Measurements from ENCODE around the gene MBNL1.

DNA sequence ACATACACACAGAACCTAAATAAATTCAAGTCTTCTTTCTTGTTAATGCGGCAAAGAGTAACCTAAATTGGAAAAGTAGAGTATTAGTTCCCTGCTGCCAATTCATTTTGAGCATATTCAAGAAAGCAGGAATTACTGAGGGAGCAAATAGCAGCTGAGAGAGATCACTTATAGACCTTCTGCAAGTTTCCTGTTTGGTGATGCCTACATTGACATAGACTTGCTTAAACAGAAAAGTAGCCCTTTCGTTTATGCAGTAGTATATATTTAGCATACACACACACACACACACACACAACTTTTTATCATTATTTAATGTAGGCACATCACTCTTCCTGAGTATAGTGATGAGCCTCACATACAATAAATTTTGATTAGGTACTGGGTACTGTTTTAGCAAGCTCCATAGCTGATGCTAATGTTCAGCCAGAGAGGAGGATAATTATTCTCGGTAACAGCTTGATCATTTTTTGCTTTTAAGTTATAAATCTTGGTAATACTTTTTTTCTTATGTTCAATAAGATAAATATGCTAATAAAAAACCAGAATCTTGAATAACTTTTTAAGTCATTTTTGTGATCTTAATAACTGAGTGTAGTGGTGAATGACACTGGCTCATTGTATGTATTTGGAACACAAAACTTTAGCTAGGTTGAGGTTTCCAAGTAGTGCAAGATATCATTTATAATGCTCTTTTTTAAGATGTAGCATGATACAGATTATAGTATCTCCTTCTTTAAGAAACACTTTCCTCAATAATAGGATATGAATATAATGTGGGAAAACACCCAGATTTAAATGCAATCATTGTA is 174.7 kb downstream of the MBNL1 start:
- TF ChIP-seq, protein P1, sequence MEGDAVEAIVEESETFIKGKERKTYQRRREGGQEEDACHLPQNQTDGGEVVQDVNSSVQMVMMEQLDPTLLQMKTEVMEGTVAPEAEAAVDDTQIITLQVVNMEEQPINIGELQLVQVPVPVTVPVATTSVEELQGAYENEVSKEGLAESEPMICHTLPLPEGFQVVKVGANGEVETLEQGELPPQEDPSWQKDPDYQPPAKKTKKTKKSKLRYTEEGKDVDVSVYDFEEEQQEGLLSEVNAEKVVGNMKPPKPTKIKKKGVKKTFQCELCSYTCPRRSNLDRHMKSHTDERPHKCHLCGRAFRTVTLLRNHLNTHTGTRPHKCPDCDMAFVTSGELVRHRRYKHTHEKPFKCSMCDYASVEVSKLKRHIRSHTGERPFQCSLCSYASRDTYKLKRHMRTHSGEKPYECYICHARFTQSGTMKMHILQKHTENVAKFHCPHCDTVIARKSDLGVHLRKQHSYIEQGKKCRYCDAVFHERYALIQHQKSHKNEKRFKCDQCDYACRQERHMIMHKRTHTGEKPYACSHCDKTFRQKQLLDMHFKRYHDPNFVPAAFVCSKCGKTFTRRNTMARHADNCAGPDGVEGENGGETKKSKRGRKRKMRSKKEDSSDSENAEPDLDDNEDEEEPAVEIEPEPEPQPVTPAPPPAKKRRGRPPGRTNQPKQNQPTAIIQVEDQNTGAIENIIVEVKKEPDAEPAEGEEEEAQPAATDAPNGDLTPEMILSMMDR (conservative IDR thresholded peaks at IDR 0.05; ENCODE audit: low read depth, low read length) = no peak
- no peak for TF ChIP-seq EZH2 (IDR thresholded peaks at IDR 0.05; ENCODE audit: borderline replicate concordance, low read depth, low read length, poor library complexity, severe bottlenecking)
